Esophagus muscularis mucosa (tissue), 4 donors: ENCODE data around the gene TCF7L2. TPM values are rescaled to one million over a fixed set of nuclear protein-coding genes. Genes with fewer than 3 reads are reported as not detected.

Experiments
- DNase-seq: peaks from one replicate; pipeline ENCODE4 v3.0.0-alpha.2; 2017; ENCODE audit errors: extremely low spot score
- H3K27ac ChIP-seq, 4 donors: fragments of 200-600 bp; sonication (generic); replicated peaks in 1 of 4; 1 replicate in 3 of 4; 2 replicates in 1 of 4; pipeline ENCODE4 v1.5.1; 2016 to 2019; ENCODE audit warnings: mild to moderate bottlenecking in 1 of 4
- H3K27me3 ChIP-seq, 4 donors: fragments of 200-600 bp; sonication (generic); one replicate each; pipeline versions ENCODE4 v1.5.1 to v1.6.0; 2016 to 2019
- H3K36me3 ChIP-seq, 4 donors: fragments of 200-600 bp; sonication (generic); one replicate each; pipeline ENCODE4 v1.5.1; 2016 to 2019
- H3K4me1 ChIP-seq, 4 donors: fragments of 200-600 bp; sonication (generic); one replicate each; pipeline ENCODE4 v1.5.1; 2016 to 2019
- H3K4me3 ChIP-seq, 4 donors: fragments of 200-600 bp; sonication (generic); 1 replicate in 2 of 4; 2 replicates in 2 of 4; pipeline ENCODE4 v1.5.1; 2016 to 2019; ENCODE audit warnings: mild to moderate bottlenecking in 4 of 4, moderate library complexity in 1 of 4
- H3K9me3 ChIP-seq, 4 donors: fragments of 200-600 bp; sonication (generic); 1 replicate in 3 of 4; 2 replicates in 1 of 4; pipeline ENCODE4 v1.5.1; 2016 to 2019
- CTCF ChIP-seq, 3 experiments: fragments of 200-600 bp in 2 of 3; fragments of 450-650 bp in 1 of 3; sonication (generic) in 2 of 3; IDR thresholded peaks; one replicate each; pipeline ENCODE4 v1.5.1; 2017 to 2019; ENCODE audit warnings: antibody characterized with exemption in 3 of 3, mild to moderate bottlenecking in 2 of 3, moderate library complexity in 1 of 3
- EP300 ChIP-seq: sonication (generic); formaldehyde crosslinking; IDR thresholded peaks from one replicate; pipeline ENCODE4 v1.6.1; 2017; ENCODE audit warnings: antibody characterized with exemption
- POLR2A ChIP-seq: fragments of 450-650 bp; IDR thresholded peaks from one replicate; pipeline ENCODE4 v1.6.1; 2017; ENCODE audit warnings: antibody characterized with exemption, moderate library complexity, mild to moderate bottlenecking, low read depth
- POLR2AphosphoS5 ChIP-seq, 2 donors: sonication (generic); formaldehyde crosslinking; IDR thresholded peaks; one replicate each; pipeline ENCODE4 v1.6.1; 2017; ENCODE audit warnings: antibody characterized with exemption in 2 of 2
- WGBS: methylation state at CpG from one replicate; pipeline ENCODE4 v1.1.5; 2018; 5-methylcytosine and 5-hydroxymethylcytosine counted together
- intact Hi-C: fragments of 100-400 bp; cut with DNase I; formaldehyde crosslinking; loops from one replicate; pipeline ENCODE4 v1.15.1; 2023
- total RNA-seq, 4 donors: library from RNA; depleted of rRNA; stranded (reverse); fragments of >200 nt; gene quantifications; one replicate each; pipeline versions ENCODE4 v1.1.0 to v1.2.1, GENCODE V29; 2016

Gene TCF7L2
- total RNA-seq, 4 donors from 2014 or later, result 7.8 to 24.1 (median 19.2) TPM

GRCh38 chr10:113024930-113025329 is 74.9 kb downstream of the TCF7L2 start:
- no peak for TF ChIP-seq CTCF (IDR thresholded peaks at IDR 0.05)
- no peak for TF ChIP-seq POLR2AphosphoS5 (IDR thresholded peaks at IDR 0.05)
- TF ChIP-seq EP300, result no peak
- TF ChIP-seq POLR2A, result no peak
- H3K9me3 ChIP-seq, result no peaks in the 10 kb centered on the region
- no peaks in the 10 kb centered on the region for H3K36me3 ChIP-seq
- intact Hi-C loops, result no loop called here
- WGBS, result 97% methylated on average over 6 of the region's 6 CpGs
- no peak overlapping the region for H3K4me3 ChIP-seq
- no peaks in the 10 kb centered on the region for H3K27me3 ChIP-seq
- DNase-seq, result no peak
- H3K27ac ChIP-seq, result no peak overlapping the region
- H3K4me1 ChIP-seq, result peaks cover 53 to 72% (median 66%) of the 10 kb centered on the region in 4 donors

DNA sequence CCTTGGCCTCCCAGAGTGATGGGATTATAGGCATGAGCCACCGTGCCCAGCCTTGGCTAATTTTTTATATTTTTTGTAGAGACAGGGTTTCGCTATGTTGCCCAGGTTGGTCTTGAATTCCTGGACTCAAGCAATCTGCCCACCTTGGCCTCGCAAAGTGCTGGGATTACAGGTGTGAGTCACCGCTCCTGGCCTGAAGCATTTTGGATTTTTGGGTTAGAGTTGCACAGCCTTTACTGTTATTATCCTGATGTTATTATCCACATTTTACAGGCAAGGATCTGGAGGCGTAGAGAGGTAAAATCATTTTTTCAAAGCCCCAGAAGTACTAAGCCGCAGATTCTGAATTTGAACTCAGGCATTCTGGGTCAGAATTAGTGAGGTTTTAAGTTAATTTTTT is 75.4 kb downstream of the TCF7L2 start:
- 96% methylated on average over 6 of the region's 6 CpGs for WGBS

GRCh38 chr10:113026679-113027078 is 76.6 kb downstream of the TCF7L2 start:
- TF ChIP-seq CTCF (IDR thresholded peaks at IDR 0.05), result no peak
- no peak for TF ChIP-seq EP300
- TF ChIP-seq POLR2AphosphoS5 (IDR thresholded peaks at IDR 0.05), result no peak
- no peak for TF ChIP-seq POLR2A
- H3K27ac ChIP-seq, result no peak overlapping the region
- no peaks in the 10 kb centered on the region for H3K36me3 ChIP-seq
- intact Hi-C loops, result no loop called here
- H3K4me3 ChIP-seq, result no peak overlapping the region
- 51% methylated on average over 4 of the region's 4 CpGs for WGBS
- no peak for DNase-seq
- H3K9me3 ChIP-seq, result no peaks in the 10 kb centered on the region
- H3K27me3 ChIP-seq, result no peaks in the 10 kb centered on the region
- peaks cover 35 to 70% (median 66%) of the 10 kb centered on the region in 4 donors for H3K4me1 ChIP-seq

More for the DNA sequence above, 75.4 kb downstream of the TCF7L2 start:
- Histone ChIP-seq H3K27me3 (no peaks in the 10 kb centered on the region), H3K9me3 (no peaks in the 10 kb centered on the region), H3K36me3 (no peaks in the 10 kb centered on the region), H3K4me3 (no peak overlapping the region), H3K27ac (no peak overlapping the region), H3K4me1 (peaks cover 47 to 72% (median 66%) of the 10 kb centered on the region in 4 donors)
- TF ChIP-seq CTCF (IDR thresholded peaks at IDR 0.05) (no peak), EP300 (no peak), POLR2A (no peak), POLR2AphosphoS5 (IDR thresholded peaks at IDR 0.05) (no peak)
- intact Hi-C loops, result no loop called here
- DNase-seq, result no peak

- H3K9me3 ChIP-seq, result no peaks in the 10 kb centered on the region
- DNase-seq, result no peak
- no peak for TF ChIP-seq CTCF (IDR thresholded peaks at IDR 0.05)
- TF ChIP-seq POLR2A, result no peak
- no peak for TF ChIP-seq POLR2AphosphoS5 (IDR thresholded peaks at IDR 0.05)
- TF ChIP-seq EP300, result no peak
- 34% methylated on average over 2 of the region's 2 CpGs for WGBS
- H3K4me1 ChIP-seq, result peaks cover 30 to 65% (median 62%) of the 10 kb centered on the region in 4 donors
- H3K27ac ChIP-seq, result peak overlapping the region in 1 of 4 donors; percentile 0
- intact Hi-C loops, result no loop called here
- no peaks in the 10 kb centered on the region for H3K36me3 ChIP-seq
- no peaks in the 10 kb centered on the region for H3K27me3 ChIP-seq
- no peak overlapping the region for H3K4me3 ChIP-seq
These were observed 77.2 kb downstream of the TCF7L2 start for GRCh38 chr10:113027230-113027573.
